ENCODE data around the gene C1orf226. TPM values are rescaled to one million over a fixed set of nuclear protein-coding genes. Genes with fewer than 3 reads are reported as not detected.

C1orf226 gene
- total and polyA plus RNA-seq, 9 of the 15 experiments (the other 6 are each of a cell fraction or from before 2014, with no cell fraction given): 0.10 to 1.4 (median 0.47) TPM

DNA sequence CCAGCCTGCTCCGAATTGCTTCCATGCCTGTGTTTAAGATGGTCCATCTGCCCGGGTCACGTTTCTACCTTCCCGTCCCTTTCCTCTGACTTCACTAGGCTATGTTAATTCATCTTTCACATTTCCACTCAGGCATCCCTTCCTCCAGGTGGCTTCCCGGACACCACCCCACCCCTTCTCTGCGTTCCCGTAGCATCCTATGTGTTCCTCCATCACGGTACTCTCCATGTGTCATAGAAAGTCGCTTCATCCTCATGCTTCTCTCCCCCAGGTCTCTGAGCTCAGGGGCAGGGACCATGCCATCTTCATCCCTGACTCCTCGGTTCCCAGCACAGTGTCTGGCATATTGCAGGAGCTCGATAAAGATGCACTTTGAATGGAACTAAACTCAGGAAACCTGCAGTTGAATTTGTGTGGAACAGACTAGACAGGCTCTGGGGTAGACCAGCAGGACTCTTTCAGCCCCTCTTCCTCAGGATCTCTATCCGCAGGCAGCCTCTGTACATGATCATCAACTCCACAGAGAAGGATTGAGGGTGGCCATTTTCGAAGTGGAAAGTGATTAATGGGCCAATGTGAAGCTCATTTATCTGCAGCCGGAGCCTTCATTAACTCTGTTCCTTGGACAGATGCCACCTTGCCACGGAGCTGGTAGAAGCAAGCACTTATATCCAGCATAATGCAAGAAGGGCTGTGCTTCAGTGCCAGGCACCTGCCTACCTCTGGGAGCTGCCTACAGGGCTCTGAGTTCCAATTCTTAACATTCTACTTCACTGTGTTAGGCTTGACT lies 9.1 kb downstream of the C1orf226 start:
- Histone ChIP-seq H4K20me1 (replicated peaks; ENCODE audit: control insufficient read depth, insufficient read depth, low read length) (no peaks in the 10 kb centered on the region), H3K9me1 (ENCODE audit: control insufficient read depth, insufficient read depth, low read length) (peaks cover 7% of the 10 kb centered on the region), H3K79me2 (ENCODE audit: control insufficient read depth, insufficient read depth, low read length) (peaks cover 5% of the 10 kb centered on the region; the same call in 2 of the 3 replicates), H3K27me3 (ENCODE audit: control insufficient read depth in 2 of 2, insufficient read depth in 2 of 2, low read length in 2 of 2) (no peaks in the 10 kb centered on the region), H3K27ac (ENCODE audit: extremely low read depth, low read depth, low read length) (peak overlapping the region; percentile 78), H2AFZ (ENCODE audit: low read depth, low read length) (peak overlapping the region; percentile 92), H3K9me3 (replicated peaks; ENCODE audit: control insufficient read depth, insufficient read depth, low read depth, low read length) (no peaks in the 10 kb centered on the region), H3K4me2 (ENCODE audit: insufficient read depth, low read length) (peak overlapping the region; percentile 45), H3K4me1 (replicated peaks in 1 of 2; ENCODE audit: control insufficient read depth in 2 of 2, insufficient read depth in 2 of 2, low read length in 2 of 2) (peaks cover 49 to 63% of the 10 kb centered on the region in 2 experiments), H3K9ac (ENCODE audit: insufficient read depth in 1 of 2, low read depth in 2 of 2, low read length in 2 of 2) (peak overlapping the region; percentile 56 to 75; a peak in 3 of 4 replicates), H3K36me3 (ENCODE audit: control insufficient read depth, insufficient read depth, low read length) (no peaks in the 10 kb centered on the region), H3K4me3 (no peak overlapping the region)
- DNase-seq (ENCODE audit: extremely low read depth in 1 of 4, low spot score in 3 of 4) (peak in 1 of 4 experiments; percentile 23), ATAC-seq (no peak), FAIRE-seq (no peak)
- ChIA-PET CTCF (ENCODE audit: low intra/inter-chr PET ratio) (interaction anchor here (1.7 to 3.6 kb wide), 2 partner anchors 33 to 114 kb away, joined by 4 to 19 read pairs; no protein-coding TSS in a partner anchor), POLR2A (interaction anchor here (1.8 to 2.8 kb wide), 3 partner anchors 8 to 16 kb away, joined by 6 to 17 read pairs (median 10); no protein-coding TSS in a partner anchor)
- WGBS (ENCODE audit: insufficient coverage, low coverage, missing lambda C conversion rate): 52% methylated on average over 15 of the region's 15 CpGs
- no TSS peak for BruUV-seq (replicated peaks)
- in situ Hi-C loops (cut with MboI): no loop called here
- intact Hi-C loops (cut with micrococcal nuclease): loop anchor here (5.0 kb wide), 1 partner anchor 113 kb away; no protein-coding TSS in a partner anchor
- no peak for TF ChIP-seq XRCC5 (IDR thresholded peaks at IDR 0.05; ENCODE audit: low read depth, low read length)
- TF ChIP-seq SMARCA5 (IDR thresholded peaks at IDR 0.05): peak; percentile 40; the same call in 1 of the 2 replicates
- no peak for TF ChIP-seq CHD2 (IDR thresholded peaks at IDR 0.05; ENCODE audit: low read depth, low read length)
- no peak for TF ChIP-seq HNRNPH1 (optimal IDR thresholded peaks at IDR 0.05; ENCODE audit: low read depth, low read length)
- TF ChIP-seq, protein P1, sequence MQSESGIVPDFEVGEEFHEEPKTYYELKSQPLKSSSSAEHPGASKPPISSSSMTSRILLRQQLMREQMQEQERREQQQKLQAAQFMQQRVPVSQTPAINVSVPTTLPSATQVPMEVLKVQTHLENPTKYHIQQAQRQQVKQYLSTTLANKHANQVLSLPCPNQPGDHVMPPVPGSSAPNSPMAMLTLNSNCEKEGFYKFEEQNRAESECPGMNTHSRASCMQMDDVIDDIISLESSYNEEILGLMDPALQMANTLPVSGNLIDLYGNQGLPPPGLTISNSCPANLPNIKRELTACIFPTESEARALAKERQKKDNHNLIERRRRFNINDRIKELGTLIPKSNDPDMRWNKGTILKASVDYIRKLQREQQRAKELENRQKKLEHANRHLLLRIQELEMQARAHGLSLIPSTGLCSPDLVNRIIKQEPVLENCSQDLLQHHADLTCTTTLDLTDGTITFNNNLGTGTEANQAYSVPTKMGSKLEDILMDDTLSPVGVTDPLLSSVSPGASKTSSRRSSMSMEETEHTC (IDR thresholded peaks at IDR 0.05): no peak
- TF ChIP-seq ADNP (tag; IDR thresholded peaks at IDR 0.05): no peak
- TF ChIP-seq OTX1 (CRISPR knock-in tag; IDR thresholded peaks at IDR 0.05): no peak
- no peak for TF ChIP-seq HDAC6 (IDR thresholded peaks at IDR 0.05; ENCODE audit: low read depth, low read length)
- TF ChIP-seq EHMT2 (IDR thresholded peaks at IDR 0.05): 0 out of 2 replicates have a peak, but pooled peaks have one; percentile 12
- no peak for TF ChIP-seq PPARD (CRISPR knock-in tag; IDR thresholded peaks at IDR 0.05)
- no peak for TF ChIP-seq NR4A1 (CRISPR knock-in tag; IDR thresholded peaks at IDR 0.05)
- 0 out of 2 replicates have a peak, but pooled peaks have one; percentile 1 for TF ChIP-seq NR4A1 (tag; IDR thresholded peaks at IDR 0.05)
- TF ChIP-seq, protein P2, sequence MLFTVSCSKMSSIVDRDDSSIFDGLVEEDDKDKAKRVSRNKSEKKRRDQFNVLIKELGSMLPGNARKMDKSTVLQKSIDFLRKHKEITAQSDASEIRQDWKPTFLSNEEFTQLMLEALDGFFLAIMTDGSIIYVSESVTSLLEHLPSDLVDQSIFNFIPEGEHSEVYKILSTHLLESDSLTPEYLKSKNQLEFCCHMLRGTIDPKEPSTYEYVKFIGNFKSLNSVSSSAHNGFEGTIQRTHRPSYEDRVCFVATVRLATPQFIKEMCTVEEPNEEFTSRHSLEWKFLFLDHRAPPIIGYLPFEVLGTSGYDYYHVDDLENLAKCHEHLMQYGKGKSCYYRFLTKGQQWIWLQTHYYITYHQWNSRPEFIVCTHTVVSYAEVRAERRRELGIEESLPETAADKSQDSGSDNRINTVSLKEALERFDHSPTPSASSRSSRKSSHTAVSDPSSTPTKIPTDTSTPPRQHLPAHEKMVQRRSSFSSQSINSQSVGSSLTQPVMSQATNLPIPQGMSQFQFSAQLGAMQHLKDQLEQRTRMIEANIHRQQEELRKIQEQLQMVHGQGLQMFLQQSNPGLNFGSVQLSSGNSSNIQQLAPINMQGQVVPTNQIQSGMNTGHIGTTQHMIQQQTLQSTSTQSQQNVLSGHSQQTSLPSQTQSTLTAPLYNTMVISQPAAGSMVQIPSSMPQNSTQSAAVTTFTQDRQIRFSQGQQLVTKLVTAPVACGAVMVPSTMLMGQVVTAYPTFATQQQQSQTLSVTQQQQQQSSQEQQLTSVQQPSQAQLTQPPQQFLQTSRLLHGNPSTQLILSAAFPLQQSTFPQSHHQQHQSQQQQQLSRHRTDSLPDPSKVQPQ (CRISPR knock-in tag; IDR thresholded peaks at IDR 0.05; ENCODE audit: borderline replicate concordance): no peak
- TF ChIP-seq, protein P3, sequence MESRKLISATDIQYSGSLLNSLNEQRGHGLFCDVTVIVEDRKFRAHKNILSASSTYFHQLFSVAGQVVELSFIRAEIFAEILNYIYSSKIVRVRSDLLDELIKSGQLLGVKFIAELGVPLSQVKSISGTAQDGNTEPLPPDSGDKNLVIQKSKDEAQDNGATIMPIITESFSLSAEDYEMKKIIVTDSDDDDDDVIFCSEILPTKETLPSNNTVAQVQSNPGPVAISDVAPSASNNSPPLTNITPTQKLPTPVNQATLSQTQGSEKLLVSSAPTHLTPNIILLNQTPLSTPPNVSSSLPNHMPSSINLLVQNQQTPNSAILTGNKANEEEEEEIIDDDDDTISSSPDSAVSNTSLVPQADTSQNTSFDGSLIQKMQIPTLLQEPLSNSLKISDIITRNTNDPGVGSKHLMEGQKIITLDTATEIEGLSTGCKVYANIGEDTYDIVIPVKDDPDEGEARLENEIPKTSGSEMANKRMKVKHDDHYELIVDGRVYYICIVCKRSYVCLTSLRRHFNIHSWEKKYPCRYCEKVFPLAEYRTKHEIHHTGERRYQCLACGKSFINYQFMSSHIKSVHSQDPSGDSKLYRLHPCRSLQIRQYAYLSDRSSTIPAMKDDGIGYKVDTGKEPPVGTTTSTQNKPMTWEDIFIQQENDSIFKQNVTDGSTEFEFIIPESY (CRISPR knock-in tag; IDR thresholded peaks at IDR 0.05): no peak
- 0 out of 2 replicates have a peak, but pooled peaks have one; percentile 3 for TF ChIP-seq ZNF583 (CRISPR knock-in tag; IDR thresholded peaks at IDR 0.05)
- no peak for TF ChIP-seq SOX6 (IDR thresholded peaks at IDR 0.05)
- no peak for TF ChIP-seq PHF20 (IDR thresholded peaks at IDR 0.05; ENCODE audit: partially characterized antibody)
